HG02852 (cell line): ENCODE results near the gene CUL9.

Experiments used
- ATAC-seq: cut with Tn5 transposase; IDR thresholded peaks from one replicate; pipeline ENCODE4 v1.9.1; 2021; ENCODE audit warnings: mild to moderate bottlenecking, moderate library complexity; ENCODE audit not compliant: unreplicated experiment

The CUL9 gene

DNA sequence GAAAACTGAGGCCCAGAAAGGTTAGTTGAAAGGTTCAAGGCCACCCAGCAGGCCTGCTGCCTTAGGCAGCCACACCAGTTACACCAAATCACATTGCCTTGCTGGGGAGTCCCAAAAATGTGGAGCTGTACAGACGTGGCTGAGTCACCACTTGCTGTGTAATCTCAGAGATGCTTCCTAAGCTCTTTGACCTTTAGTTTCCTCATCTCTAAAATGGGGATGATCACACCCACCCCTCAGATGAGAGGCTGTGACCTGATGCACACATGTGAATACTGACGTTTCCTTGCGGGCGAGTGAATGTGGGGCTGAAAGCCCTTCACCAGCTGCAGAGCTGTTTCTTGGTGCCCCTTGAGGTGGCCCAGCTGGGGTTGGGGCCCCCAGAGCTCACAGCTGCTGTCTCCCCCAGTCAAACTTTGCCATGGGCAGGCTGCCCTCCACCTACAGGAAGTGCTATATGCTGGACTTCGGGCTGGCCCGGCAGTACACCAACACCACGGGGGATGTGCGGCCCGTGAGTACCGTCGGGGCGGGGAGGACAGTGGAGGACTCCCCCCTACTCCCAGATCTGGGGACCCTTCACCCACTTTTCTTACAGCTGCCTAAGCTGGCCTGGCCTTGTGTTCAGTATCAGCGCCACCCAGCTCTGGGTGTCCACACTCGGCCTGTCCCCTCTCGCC is 72.3 kb downstream of the CUL9 start:
- no peak for ATAC-seq

DNA sequence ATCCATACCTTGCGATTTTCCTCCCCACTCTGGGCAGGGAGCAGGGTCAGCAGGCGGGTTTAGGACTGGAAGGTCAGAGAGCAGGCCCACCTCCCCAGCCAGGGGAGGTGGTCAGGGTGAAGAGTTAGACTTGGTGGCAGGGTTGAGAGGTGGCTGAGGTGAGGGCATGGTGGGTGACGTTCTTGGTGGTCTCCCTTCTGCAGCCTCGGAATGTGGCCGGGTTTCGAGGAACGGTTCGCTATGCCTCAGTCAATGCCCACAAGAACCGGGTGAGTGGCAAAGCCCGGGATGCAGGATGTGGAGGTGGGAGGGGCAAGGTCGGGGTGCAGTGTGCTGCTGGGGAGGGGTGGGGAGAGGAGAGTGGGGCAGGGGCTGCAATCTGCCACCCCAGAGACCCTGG is 72.8 kb downstream of the CUL9 start:
- no peak for ATAC-seq

DNA sequence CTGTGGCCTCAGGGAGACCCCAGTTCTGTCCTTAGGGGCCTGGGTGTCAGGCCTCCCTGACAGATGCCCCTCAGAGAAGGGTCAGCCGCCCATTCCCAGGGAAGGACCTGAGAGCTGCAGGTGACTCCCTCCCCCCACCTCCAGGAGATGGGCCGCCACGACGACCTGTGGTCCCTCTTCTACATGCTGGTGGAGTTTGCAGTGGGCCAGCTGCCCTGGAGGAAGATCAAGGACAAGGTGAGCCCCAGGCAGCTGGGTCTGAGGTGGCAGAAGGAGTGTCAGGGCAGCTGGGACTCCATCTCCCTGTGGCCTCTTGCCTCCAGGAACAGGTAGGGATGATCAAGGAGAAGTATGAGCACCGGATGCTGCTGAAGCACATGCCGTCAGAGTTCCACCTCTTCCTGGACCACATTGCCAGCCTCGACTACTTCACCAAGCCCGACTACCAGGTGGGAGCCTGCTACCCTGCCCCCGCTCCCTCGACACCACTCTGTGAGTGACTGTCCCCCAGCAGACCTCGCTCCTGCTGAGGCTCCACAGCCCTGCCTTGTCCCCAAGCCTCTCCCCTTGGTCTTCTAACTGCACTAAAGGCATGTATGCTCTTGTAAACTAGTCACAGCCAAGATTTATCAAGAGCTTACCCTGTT is 73.5 kb downstream of the CUL9 start:
- no peak for ATAC-seq

DNA sequence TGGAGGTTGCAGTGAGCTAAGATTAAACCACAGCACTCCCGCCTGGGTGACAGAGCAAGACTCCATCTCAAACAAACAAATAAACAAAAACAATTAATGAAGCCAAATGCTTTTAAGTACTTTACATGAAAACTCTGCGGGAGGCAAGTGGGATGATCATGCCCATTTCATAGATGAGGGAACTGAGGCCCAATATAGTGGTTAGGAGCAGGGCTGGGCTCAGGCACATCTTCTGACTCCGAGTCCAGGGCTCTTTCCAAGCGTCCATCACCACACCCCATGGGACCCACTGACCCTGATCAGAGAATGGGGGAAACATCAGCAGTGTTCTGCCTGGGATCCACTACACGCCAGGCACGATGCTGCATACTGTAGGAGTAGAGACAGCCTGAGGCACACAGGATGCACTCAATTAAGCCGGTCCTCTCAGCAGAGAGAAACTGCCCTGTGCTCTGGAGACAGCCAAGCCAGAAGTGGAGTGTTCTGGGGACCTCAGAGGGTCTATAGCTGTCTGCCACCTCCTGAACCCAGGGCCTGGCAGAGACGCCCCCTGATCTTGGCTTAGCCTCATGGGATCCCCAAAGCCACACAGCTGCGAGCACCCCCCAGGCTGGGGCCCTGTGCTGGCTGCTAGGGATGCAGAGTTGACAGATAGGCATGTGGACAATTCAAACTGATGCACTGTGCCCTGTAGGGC is 74.8 kb downstream of the CUL9 start:
- ATAC-seq: no peak

DNA sequence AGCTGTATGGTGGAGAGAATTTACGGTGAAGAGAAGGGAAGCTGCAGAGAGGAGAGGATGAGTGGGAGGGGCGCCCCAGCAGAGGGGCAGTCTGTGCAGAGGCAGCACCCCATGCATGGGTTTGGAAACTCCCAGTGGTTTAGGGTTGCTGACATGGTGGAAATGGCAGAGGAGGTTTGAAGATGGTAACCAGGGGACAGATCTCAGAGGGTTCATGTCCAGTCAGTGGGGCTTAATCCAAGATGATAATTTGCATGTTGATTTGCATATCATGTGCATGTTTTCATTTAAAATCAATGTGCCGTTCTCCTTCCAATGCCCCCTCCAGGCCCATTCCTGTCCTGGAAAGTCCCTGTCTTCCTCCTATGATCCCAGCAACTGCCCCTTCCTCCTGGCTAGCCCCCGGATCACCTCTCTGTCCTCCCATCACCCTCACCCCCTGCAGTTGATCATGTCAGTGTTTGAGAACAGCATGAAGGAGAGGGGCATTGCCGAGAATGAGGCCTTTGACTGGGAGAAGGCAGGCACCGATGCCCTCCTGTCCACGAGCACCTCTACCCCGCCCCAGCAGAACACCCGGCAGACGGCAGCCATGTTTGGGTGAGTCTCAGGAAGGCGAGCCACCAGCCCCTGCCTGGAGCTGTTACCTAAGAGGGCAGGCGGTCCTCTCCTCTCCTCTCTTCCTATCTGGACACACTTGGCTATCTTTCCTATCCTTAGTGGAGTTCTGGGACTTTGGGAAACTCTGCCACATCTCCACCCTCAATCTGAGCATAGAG is 75.6 kb downstream of the CUL9 start:
- ATAC-seq: no peak

DNA sequence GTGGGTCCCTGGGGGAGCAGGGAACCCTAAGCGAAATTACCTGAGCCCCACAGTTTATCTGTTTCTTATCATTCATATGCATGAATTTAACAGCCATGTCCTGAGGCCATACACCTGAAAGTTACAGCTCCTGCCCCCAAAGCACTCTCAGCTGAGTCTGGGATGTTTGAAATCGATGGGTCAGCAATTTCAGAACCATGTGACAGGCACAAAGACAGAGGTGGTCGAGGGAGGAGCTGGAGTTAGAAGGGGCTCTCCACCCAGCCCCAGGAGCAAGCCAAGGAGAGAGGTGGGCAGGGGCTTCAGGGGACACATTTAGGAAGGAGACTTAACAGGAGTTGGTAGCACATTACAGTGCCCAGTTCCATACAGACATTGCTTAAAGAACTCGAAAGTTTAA is 76.2 kb downstream of the CUL9 start:
- no peak for ATAC-seq

DNA sequence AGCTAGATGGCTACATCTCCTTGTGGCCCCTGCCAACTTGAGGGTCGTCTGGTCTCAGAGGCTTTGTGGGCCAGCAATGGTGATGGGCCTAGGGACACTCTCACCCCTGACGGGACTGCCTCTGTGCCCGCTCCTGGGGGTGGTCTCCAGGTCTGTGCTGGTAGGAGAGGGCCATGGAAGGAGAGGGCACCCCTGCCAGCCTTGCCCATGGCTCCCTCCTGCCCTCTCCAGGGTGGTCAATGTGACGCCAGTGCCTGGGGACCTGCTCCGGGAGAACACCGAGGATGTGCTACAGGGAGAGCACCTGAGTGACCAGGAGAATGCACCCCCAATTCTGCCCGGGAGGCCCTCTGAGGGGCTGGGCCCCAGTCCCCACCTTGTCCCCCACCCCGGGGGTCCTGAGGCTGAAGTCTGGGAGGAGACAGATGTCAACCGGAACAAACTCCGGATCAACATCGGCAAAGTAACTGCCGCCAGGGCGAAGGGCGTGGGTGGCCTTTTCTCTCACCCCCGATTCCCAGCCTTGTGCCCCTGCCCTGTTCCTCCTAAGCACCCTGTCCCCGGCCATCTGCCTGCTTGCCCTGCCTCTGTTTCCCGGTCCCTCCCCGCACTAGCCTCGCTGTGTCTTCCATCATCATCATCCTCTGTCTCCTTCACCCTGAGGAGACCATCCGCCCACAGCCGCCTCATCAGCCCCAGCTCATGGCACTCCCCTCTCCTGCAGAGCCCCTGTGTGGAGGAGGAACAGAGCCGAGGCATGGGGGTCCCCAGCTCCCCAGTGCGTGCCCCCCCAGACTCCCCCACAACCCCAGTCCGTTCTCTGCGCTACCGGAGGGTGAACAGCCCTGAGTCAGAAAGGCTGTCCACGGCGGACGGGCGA is 77.1 kb downstream of the CUL9 start:
- ATAC-seq: no peak

DNA sequence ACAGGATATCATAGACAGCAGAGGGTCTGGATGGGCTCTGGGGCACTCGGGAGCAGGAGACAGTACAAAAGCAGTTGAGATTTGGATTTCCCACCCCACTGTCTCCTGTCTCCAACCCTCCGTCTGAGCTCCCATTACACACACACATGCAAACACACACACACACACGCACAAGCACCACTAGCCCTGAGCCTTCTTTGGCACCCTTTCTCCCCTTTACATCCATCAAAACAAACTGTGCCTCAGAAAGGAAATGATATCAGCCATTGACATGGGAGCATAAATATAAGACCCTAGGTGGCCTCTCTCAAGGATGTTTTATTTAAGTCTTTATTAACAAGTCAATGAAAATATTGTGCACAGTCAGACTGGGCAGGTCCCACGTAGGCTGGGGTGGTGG is 78.8 kb downstream of the CUL9 start:
- ATAC-seq: no peak

DNA sequence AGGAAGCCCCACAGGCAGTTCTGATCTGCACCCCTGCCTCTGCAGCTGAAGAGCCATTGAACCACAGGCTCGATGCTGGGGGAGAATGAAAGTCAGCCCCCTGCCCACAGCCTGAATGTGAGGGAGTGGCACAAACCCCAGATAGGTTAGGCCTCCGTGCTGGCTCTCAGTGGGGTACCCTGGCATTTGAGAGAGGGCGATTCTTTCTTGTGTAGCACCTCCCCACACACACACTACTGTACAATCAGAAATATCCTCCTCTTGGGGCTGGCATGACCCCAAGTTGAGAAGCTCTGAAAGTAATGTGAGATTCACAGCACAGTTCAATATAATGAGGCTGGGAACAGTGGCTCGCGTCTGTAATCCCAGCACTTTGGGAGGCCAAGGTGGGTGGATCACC is 79.2 kb downstream of the CUL9 start:
- ATAC-seq: no peak

DNA sequence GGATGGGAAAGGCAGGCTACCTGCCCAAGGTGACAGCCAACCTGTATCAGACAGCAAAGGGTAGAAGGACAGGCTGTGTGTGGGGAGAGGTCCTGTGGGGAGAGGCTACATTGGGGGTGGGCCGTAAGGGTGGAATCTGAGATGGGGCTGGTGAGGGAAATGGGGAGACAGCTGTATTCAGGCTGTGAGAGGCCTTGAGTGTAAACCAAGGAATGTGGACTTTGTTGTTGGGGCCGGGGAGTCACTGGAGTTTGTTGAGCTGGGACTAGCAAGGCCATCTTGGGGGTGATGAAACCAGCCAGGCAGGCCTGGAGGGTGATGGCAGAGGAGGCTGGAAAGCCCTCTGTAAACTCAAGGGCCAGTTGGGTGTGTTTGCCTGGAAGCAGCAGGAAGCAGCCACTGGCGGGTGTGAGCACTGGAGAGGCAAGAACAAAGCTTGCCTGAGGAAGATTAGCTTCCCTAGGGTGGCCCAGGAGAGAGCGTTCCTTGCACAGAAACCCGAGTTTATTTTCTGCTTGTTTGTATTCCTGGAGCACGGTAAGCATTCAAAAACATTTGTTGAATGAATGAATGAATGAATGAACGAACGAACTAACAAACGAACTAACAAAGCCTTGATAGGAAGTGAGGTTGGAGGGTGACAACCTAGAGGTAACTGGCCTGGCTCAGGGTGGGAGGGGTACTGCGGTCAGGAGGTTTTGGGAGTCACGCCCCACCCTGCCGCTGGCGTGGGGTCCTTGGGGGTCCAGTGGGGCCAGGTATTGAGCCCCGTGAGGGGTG is 80.2 kb downstream of the CUL9 start:
- ATAC-seq: no peak

DNA sequence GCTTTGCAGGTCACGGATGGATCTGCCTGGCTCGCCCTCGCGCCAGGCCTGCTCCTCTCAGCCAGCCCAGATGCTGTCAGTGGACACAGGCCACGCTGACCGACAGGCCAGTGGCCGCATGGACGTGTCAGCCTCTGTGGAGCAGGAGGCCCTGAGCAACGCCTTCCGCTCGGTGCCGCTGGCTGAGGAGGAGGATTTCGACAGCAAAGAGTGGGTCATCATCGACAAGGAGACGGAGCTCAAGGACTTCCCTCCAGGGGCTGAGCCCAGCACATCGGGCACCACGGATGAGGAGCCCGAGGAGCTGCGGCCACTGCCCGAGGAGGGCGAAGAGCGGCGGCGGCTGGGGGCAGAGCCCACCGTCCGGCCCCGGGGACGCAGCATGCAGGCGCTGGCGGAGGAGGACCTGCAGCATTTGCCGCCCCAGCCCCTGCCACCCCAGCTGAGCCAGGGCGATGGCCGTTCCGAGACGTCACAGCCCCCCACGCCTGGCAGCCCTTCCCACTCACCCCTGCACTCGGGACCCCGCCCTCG is 80.9 kb downstream of the CUL9 start:
- ATAC-seq: no peak

DNA sequence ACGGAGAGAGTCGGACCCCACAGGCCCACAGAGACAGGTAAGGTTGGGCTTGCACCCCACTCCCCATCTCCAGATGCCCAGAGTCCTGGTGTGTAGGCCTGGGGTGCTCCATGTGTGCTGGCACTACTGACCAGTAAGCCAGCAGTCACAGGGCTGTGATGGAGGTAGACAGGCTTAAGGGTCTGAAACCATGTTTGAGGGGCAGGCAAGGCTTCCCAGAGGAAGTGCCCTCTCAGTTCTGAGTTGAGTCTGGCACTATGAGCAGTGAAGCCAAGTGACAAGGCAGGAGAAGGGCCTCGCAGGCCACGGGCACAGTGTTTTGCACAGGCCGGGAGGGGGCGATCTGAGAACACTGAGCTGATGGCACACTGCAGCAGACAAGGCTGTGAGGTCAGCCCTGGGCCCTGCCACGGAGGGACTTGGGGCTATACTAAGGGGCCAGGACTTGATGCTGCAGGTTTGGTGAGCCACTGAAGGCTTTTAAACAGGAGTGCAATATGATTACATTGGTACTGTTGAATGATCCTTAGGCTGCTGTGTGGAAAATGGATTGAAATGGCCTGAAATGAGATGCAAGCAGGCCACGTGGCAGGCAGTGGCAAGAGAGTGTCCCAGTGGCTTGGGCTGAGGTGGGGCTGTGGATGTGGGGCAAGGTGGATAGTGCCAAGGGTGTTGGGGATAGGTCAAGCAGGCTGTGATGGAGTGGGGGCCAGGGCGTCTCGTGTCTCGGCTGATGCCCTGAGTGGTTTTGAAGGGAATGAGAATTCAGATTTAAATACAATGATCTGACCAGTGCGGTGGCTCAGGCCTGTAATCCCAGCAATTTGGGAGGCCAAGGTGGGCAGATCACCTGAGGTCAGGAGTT is 81.5 kb downstream of the CUL9 start:
- no peak for ATAC-seq

DNA sequence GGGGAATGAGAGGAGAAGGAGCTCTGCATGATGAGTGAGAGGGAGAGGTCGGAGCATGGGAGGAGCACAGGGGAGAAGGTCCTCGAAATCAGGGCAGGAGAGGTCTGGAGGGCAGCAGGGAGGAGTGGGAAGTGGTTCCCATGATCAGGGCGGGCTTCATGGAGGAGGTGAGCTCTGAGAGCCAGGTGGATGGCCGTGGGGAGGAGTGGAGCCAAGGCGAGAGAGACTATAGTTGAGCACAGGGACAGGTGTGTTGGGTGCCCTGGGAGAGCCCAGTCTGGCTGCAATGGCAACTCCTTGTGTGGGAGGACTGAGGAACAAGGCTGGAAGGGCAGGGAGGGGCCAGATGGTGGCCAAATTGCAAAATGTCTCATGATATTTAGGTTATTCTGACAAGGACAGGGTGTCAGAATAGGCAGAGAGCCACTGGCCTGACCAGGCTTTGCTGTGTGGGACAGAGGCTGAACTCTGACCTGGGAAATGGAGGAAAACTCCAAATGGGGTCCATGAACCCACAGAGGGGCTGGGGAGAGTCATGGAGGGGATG is 82.7 kb downstream of the CUL9 start:
- no peak for ATAC-seq

DNA sequence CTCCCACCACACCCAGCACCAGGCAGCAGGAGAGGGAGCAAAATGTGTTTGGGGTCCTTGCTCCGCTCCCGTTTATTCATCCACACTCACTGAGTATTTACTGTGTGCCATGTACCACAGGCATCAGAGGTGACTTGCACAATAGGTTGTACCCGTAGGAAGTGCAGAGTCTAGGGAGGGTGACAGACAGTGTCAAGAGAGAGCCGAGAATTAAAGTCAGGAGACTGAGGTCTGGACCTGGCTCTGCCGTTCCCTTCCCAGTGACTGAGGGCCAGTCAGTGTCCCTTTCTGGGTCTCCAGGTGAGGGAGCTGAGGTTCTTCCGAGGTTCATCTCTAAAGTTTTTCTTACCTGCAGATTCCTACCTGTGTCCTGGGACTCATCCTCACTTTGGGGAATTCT is 83.6 kb downstream of the CUL9 start:
- no peak for ATAC-seq

DNA sequence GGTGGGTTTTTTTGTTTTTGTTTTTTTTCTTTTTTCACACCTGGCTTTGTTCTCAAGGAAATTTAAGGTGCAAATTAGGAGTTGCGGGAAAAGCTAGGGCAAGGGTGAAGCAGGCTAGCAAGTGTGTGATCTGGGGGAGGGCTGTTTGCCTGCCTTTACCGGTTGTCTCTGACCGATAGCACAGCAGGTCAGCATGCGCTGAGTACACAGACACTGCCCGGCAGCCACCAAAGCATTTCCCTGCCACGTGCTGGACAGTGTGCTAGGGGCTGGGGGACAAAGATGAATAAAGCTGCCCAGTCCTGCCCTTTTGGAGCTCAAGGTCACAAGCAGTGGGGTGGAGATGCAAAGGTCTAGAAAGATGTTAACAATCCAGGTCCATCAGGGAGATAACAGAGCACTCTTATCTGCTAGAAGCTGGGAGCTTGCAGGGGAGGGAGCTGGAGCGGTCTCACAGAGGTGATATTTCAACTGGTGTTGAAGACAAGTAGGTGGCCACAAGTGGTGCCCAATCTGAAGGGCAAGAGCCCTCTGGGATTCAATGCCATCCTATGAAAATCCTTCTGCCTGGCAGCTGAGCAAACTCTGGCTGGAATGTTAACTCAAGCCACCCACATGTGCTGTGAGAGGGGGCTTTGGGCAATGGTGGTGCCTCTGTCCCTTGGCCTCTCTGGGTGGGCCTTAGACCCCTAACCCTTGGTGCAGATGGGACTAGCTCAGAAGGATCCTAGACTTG is 85.8 kb downstream of the CUL9 start:
- ATAC-seq: no peak

DNA sequence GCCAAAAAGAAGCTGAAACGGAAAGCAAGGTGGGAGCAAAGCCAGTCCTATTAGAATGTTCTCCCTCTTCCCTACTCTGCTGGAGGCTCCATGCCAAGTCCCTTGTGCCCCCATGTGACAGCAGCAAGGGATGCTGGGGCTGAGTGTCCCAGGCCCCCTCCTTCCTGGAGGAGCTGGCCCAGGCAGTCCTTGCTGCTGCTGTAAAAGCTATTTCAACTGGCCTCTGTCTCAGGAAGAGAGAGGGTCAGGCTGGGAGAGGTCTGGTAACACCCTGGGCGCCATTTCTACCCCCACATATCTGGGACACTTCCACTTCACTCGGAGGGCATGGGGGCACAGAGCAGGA is 86.3 kb downstream of the CUL9 start:
- no peak for ATAC-seq

DNA sequence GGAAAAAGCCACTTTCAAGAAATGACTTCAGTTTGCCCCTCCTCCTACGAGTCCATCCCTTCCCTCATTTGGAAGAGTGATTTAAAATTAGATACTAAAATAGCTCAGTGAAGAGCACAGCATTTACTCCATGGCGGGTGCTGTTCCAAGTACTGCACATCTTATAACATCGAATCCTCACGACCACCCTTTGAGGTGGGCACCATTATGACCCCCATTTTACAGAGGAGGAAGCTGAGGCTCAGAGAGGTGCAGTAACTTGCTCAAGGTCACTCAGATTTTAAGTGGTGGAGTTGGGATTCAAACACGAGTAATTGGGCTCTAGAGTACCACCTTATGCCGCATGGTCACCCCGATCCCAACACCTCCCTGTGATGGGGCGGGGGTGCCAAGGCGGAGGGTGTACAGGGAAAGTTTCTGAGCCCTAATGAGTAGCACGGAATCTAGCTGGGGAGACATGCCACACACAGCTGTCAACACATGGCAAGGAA is 86.8 kb downstream of the CUL9 start:
- no peak for ATAC-seq
